ENCODE data around the gene BCL11A.

Gene BCL11A

GRCh38 chr2:60553495-60554073 is at the start of gene BCL11A:
BCL11A (minus strand) TSS chr2:60553654; CDS start chr2:60553270, 384 bp downstream.
- DNase-seq (peak; percentile 26), ATAC-seq (no peak)

- ATAC-seq, result no peak
Observed at GRCh38 chr2:60602828-60603532, 49.5 kb upstream of the BCL11A start.

GRCh38 chr2:60602388-60602787 is 48.9 kb upstream of the BCL11A start:
- no peak for DNase-seq
- no peak for ATAC-seq

More at GRCh38 chr2:60602828-60603532, 49.5 kb upstream of the BCL11A start:
- DNase-seq, result no peak

- ATAC-seq (no peak), DNase-seq (no peak)
Observed at GRCh38 chr2:60598271-60598670, 44.8 kb upstream of the BCL11A start.

GRCh38 chr2:60597346-60597745 is 43.9 kb upstream of the BCL11A start:
- DNase-seq (no peak), ATAC-seq (no peak)

GRCh38 chr2:60596411-60596810 is 43.0 kb upstream of the BCL11A start:
- ATAC-seq (no peak), DNase-seq (no peak)

- ATAC-seq, result no peak
- DNase-seq, result no peak
Observed at GRCh38 chr2:60595953-60596352, 42.5 kb upstream of the BCL11A start.

GRCh38 chr2:60589104-60589503 is 35.6 kb upstream of the BCL11A start:
- no peak for ATAC-seq
- DNase-seq, result no peak

GRCh38 chr2:60586081-60586480 is 32.6 kb upstream of the BCL11A start:
- no peak for DNase-seq
- no peak for ATAC-seq

- DNase-seq (no peak), ATAC-seq (no peak)
Observed at GRCh38 chr2:60585276-60585675, 31.8 kb upstream of the BCL11A start.

- DNase-seq, result no peak
- no peak for ATAC-seq
Observed at GRCh38 chr2:60583604-60584003, 30.1 kb upstream of the BCL11A start.

GRCh38 chr2:60581433-60582282 is 28.2 kb upstream of the BCL11A start:
- peak; percentile 82 for DNase-seq
- peak; percentile 89 for ATAC-seq

- ATAC-seq (no peak), DNase-seq (no peak)
Observed at GRCh38 chr2:60577682-60578283, 24.3 kb upstream of the BCL11A start.

GRCh38 chr2:60573251-60573650 is 19.8 kb upstream of the BCL11A start:
- ATAC-seq, result no peak
- DNase-seq, result no peak

GRCh38 chr2:60570251-60570650 is 16.8 kb upstream of the BCL11A start:
- ATAC-seq, result no peak
- no peak for DNase-seq

- DNase-seq (no peak), ATAC-seq (no peak)
Observed at GRCh38 chr2:60569680-60570111, 16.2 kb upstream of the BCL11A start.

- DNase-seq (no peak), ATAC-seq (no peak)
Observed at GRCh38 chr2:60567919-60568768, 14.7 kb upstream of the BCL11A start.

GRCh38 chr2:60567096-60567495 is 13.6 kb upstream of the BCL11A start:
- no peak for DNase-seq
- no peak for ATAC-seq

- DNase-seq (no peak), ATAC-seq (no peak)
Observed at GRCh38 chr2:60565472-60565871, 12.0 kb upstream of the BCL11A start.

GRCh38 chr2:60560734-60561644 is 7.5 kb upstream of the BCL11A start:
- ATAC-seq (peak; percentile 33), DNase-seq (no peak)

GRCh38 chr2:60559880-60560279 is 6.4 kb upstream of the BCL11A start:
- no peak for DNase-seq
- ATAC-seq, result no peak

Measured in stimulated activated naive CD8-positive, alpha-beta T cell treated with anti-CD3 and anti-CD28 coated beads, Interleukin-15, Interleukin-2, amounts not matched to agents 100 U/mL and 50 U/mL, for 24 hours (primary cell).